Stimulated activated CD4-positive, alpha-beta T cell treated with anti-CD3 and anti-CD28 coated beads, TNF-alpha, amount 100 ng/mL, for 1 hour (primary cell): ENCODE results near the gene ACTR3.
"Not testable (repeated sequence)": the region's sequence is repeated elsewhere in the genome, so short reads cannot be mapped to it uniquely, and the experiment has no call there.

Experiments used
- DNase-seq, 3 donors: peaks; one replicate each; pipeline ENCODE4 v3.0.0-alpha.2; 2020; ENCODE audit warnings: low read depth in 3 of 3, low spot score in 1 of 3

ACTR3 gene

DNA sequence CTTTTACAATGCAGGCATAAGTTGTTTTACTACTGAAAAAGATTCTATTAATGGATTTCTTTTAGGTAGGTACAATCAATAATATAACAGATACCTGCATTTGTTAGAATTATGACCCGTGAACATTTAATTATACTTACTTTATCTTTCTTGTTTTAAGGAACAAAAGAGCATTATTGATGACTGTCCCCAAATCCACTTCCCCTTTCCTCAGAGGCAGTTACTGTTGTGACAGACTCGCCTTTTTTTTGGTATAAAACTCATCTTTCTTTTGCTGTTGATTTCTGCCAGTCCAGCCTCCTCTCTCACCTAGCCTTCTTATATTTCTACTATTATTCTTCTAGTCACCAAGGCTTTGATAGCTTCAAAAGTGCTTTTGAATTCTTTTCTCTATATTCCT lies 12.1 kb downstream of the ACTR3 start:
- DNase-seq, result no peak

DNA sequence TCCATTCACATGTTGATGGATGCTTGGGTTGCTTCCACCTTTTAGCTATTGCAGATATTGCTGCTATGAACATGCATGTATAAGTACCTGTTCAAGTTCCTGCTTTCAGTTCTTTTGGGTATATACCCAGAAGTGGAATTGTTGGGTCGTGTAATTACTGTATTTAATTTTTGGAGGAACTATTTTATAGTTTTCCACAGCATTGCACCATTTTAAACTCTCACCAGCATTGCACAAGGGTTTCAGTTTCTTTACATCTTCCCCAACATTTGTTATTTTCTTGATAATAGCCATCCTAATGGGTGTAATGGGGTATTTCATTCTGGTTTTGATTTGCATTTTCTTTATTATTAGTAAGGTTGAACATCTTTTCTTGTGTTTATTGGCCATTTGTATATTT lies 16.0 kb downstream of the ACTR3 start:
- DNase-seq, result no peak

DNA sequence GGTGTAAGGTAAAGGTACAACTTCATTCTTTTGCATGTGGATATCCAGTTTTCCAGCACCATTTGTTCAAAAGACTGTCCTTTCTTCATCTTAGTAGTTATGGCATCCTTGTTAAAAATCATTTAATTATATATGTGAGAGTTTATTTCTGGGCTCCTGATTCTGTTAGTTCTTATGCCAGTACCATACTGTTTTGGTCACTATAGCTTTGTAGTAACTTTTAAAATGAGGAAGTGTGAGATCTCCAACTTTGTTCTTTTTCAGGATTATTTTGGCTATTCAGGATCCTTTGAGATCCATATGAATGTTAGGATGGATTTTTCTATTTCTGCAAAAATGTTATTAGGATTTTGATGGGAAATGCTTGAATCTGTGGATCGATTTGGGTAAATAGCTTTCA lies 16.8 kb downstream of the ACTR3 start:
- no peak for DNase-seq

DNA sequence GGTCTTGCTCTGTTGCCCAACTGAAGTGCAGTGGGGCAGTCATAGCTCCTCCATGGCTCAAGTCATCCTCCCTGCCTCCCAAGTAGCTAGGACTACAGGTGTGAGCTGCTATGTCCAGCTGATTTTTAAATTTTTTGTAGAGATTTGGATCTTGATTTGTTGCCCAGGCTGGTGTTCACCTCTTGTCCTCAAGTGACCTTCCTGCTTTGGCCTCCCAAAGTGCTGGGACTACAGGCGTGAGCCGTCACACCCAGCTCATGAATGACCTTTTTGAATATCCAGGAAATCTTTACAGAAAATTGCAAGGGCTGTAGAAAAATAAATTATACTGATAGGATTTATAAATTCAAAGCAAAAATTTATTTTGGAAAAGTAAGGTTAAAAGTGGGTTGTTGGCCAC lies 17.4 kb downstream of the ACTR3 start:
- DNase-seq, result no peak

DNA sequence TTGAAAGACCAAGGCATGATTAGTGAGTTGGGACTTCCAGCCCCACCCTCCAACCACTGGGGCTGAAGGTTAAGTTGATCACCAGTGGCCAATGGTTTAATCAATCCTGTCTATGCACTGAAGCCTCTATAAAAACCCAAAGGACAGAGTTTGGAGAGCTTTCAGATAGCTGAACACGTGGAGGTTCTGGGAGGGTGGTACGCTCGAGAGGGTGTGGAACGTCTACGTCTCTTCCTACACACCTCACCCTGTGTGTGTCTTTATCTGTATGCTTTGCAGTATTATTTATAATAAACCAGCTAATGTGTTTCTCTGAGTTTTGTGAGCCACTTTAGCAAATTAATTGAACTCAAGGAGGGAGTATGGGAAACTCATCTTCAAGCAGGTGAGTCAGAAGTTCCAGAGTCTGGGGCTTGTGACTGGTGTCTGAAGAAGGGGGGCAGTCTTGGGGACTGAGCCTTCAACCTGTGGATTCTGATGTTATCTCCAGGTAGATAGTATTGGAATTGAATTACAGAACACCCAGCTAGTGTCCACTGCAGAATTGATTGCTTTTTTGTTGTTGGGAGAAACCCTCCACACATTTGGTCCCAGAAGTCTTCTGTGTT lies 20.3 kb downstream of the ACTR3 start:
- DNase-seq, result peak; percentile 33 to 46 (median 34)

DNA sequence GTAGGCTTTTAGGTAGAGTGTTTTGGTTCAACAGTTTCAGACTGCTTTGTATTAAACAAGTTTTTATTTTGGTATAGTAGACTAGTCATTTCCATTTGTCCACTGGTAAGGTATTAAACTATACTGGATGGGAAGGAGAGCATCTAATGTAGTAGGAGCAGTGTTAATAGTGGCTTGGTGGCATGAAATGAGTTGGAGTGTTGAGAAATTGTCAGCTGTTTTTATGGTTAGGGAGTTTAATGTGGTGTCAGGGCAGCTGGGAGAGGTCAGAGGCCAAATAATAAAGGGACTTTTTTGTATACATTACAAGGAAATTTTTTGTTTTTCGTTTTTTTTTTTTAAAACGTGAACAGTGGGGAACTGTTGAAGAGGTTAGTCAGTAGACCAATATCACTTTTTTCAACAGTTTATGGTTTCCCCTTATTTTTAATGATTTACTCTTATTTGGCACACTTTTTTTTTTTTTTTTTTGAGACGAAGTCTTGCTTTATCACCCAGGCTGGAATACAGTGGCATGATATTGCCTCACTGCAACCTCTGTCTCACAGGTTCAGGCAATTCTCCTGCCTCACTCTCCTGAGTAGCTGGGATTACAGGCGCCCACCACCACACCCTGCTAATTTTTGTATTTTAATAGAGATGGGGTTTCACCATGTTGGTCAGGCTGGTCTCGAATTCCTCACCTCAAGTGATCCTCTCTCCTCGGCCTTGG lies 21.2 kb downstream of the ACTR3 start:
- DNase-seq, result no peak

DNA sequence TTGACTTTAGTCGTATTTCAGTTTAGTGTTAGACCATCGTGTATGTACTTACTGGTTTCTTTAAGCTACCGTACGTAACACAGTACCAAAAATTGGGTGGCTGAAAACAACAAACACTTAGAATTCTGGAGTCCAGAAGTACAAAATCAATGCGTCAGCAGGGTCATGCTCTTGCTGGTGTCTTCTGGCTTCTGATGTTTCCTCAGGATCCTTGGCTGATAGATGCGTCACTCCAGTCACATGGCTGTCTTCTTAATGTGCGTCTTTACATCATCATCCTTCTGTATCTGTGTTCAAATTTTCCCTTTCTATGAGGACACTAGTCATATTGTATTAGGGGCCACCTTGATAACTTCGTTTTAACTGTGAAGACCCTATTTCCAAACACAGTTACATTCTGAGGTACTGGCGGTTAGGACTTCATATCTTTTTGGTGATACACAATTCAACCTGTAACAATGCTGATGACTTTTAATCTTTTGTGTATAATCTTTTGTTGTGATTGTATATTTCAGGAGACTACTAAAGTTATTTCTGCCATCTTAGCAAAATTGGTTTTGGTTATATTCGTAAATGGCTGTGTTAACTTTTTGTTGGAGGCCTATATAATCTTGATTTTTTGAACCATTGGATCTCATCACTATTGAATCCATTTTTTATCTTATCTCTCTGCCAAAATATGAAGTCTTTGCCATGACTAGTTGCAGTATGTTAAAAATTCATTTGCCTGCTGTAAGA lies 25.4 kb downstream of the ACTR3 start:
- no peak for DNase-seq

DNA sequence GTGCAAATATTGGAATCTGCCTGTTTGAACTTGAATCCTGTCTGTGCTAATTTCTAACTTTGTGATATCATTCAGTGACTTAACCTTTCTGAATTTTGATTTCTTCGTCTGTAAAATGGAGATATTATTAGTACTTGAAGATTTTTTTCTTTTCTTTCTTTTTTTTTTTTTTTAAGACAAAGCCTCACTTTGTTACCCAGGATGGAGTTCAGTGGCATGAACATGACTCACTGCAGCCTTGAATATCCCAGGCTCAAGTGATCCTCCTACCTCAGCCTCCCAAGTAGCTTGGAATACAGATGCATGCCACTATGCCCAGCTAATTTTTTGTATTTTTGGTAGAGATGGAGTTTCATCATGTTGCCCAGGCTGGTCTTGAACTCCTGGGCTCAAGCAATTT lies 28.3 kb downstream of the ACTR3 start:
- no peak for DNase-seq

DNA sequence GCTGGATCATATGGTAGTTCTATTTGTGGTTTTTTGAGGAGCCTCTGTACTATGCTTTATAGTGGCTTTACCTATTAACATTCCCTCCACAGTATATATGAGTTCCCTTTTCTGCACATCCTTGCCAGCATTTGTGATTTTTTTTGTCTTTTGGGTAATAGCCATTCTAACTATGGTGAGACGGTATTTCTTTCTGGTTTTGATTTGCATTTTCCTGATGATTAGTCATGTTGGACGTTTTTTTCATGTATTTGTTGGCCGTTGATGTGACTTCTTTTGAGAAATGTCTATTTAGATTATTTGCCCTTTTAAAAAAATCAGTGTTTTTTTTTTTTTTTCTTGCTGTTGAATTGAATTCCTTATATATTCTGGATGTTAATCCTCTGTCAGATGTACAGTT lies 31.1 kb downstream of the ACTR3 start:
- DNase-seq, result no peak

DNA sequence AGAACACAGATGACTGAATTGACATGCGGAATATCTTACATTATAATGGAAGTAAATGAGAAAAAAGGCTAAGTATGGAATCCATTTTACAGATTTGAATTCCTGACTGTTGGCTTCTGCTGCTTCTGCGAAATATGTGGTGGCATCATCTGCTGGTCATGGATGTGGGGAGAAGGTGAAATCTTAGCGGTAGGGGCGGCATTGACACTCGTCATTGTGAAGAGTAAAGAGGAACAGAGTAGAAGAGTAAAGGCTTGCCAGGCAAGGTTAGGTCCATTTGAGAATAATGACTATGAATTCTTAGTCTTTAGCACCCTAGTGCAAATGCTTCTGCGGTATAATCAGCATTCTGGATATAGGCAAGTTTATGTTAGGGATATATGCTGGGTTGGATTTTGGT lies 32.4 kb downstream of the ACTR3 start:
- no peak for DNase-seq

DNA sequence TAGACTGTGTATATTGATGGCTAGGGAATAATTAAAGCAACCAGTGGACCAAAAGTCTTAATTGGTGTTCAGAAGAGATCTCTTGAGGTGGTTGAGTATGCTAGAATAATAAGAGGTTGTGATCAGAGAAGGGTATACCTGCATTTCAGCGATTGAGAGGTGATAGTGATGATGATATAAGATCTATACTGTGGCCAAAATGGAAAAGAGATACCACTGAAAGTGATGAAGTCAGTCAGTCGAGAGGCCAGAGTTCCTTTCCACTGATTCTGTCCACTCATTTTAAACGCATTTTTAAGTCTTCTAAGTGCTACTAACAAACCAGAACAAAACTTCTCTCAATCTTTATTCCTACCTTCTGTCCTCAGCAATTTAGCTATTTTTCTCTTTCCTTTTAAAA lies 32.9 kb downstream of the ACTR3 start:
- DNase-seq, result no peak

DNA sequence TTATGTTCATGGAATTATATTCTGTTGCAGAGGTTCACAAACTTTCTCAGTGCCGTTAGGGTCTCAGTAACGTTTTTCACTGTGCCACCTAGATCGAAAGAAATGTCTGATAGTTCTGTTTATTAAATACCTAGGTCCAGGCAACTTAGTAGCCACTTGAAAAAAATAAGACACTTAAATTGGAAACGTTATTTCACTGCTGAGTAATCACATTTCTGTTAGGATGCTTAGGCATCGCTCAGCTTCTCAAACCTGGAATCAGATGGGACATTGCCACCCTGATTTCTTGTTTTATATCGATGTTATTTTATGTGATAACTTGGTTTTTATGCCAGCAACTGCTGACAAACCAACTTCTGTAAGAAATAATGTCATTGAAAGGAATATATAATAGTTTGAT lies 36.0 kb downstream of the ACTR3 start:
- no peak for DNase-seq

DNA sequence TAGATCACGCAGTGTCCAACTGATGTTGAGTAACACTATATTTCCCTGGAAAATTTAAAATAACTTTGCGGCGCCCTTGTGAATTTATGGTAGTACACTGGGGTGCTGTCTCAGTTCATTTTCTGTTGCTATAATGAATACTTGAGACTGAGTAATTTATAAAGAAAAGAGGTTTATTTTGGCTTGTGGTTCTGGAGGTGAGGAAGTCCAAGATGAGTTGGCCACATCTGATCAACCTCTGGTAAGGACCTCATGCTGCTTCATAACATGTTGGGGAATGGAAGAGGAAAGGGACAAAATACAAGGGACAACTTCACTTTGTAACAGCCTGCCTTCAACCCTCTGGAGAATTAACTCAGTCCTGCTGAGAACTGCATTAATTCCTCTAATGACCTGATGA lies 36.4 kb downstream of the ACTR3 start:
- DNase-seq, result no peak

DNA sequence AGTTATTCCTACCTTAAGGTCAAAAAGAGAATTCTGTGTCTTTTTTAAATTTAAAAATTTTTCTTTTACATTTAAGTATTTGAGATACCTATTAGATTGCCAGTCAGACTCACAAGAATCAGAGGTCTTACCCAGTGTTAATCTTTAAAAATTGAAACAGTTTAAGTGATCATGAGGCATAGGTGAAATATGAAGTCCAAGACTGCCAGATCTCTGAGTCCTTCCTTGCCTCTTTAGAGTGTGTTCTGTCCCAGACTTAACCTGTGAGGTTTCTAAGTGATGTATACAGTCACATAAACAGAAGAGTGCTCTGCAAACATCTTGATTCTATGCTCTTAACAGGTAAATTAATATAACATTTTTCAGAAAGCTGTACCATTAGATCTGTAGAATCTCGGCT lies 40.6 kb downstream of the ACTR3 start:
- DNase-seq, result no peak

DNA sequence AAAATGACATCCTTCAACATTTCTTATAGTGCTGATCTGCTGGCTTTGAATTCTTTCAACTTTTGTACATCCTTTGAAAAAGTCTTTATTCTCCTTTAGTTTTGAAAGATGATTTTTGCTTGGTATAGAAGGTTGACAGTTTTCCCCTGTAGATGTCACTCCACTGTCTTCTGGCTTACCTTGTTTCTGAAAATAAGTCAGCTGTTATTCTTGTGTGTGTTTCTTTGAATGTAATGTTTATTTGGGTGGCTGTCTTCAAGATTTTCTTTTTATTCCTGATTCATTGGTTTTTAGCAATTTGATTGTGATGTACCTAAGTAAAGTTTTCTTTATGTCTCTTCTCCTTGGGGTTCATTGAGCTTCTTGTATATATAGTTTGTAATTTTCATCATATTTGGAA lies 47.6 kb downstream of the ACTR3 start:
- DNase-seq, result no peak

DNA sequence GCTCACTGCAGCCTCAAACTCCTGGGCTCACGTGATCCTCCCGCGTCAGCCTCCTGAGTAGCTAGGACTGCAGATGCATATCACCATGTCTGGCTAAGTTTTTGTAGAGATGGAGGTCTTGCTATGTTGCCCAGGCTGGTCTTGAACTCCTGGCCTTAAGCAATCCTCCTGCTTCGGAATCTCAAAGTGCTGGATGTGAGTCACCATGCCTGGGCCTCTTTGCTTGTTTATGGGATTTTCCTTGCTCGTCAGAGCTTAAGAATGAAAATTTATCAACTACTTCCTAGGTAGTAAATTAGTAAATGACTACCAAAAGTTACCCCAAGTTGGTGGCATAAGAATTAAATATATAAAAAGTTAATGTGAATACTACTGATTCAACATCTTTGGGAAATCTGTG lies 51.0 kb downstream of the ACTR3 start:
- DNase-seq, result no peak

DNA sequence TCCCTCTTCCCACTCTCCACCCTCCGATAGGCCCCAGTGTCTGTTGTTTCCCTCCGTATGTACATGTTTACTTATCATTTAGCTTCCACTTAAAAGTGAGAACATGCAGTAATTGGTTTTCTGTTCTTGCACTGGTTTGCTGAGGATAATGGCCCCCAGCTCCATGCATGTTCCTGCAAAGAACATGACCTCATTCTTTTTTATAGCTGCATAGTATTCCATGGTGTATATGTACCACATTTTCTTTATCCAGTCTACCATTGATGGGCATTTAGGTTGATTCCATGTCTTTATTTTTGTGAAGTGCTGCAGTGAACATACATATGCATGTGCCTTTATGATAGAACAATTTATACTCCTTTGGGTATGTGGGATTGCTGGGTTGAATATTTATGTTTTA lies 55.9 kb downstream of the ACTR3 start:
- DNase-seq, result not testable (repeated sequence)

DNA sequence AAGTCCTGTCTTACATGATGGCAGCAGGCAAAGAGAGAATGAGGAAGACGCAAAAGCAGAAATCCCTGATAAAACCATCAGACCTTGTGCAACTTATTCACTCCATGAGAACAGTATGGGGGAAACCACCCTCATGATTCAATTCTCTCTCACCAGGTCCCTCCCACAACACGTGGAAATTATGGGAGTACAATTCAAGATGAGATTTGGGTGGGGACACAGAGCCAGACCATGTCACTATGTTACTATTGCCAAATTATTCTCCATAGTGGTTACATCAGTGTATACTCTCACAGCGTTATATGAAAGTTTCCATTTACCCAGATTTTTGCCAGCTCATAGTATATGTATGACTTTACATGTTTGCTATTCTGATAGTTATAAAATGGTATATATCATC lies 61.0 kb downstream of the ACTR3 start:
- not testable (repeated sequence) for DNase-seq

DNA sequence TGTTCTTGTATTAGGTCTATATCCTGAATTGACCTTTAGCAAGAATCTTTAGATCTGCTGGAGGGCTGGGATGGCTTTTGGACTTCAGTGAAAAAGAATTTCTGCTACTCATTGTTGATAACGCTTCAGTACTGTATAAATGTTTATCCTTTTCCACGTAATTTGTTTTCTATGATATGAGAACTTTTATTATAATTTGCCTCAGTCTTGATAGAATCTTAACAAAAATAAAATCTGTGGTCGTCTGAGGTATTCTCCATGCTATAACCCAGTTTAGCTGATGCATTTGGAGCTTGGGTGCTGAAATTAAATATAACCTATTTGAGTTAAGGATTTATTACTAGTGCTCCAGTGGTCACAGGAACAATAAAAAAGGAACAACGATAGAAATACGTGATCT lies 71.1 kb downstream of the ACTR3 start:
- no peak for DNase-seq

DNA sequence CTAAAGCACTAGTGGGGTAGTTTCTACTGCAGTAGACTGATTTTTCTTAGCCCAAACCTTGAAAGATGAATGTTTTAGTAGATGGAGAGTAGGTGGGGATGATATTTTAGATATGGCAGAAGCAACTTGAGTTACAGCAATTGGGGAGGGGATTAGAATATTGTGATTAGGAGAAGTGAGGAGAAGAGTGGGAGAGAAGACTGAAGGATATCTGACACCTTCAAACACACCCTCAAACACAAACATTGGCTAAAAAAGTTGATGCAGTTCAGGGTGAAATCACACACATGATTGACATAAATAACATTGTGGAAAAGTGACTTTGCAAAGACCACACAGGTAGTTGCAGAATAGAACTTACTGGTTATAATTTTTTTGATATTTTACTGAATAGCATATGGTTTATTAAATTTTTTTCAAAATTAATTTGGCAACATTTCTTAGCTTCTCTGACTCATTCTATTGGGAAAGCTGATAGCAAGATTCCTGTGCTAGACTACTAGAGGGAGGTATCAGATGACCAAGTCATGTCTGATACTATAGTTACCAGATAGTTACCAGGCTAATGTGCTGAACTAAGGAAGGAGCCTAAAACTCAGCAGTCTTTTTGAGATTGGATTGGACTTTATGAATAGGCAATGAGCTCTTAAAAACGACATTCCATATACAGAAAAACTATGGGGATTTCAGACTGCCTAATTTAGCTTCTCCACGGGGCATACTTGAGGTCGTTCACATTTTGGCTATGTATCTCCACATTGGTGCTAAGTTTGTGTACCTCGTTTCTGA lies 73.0 kb downstream of the ACTR3 start:
- DNase-seq, result no peak

DNA sequence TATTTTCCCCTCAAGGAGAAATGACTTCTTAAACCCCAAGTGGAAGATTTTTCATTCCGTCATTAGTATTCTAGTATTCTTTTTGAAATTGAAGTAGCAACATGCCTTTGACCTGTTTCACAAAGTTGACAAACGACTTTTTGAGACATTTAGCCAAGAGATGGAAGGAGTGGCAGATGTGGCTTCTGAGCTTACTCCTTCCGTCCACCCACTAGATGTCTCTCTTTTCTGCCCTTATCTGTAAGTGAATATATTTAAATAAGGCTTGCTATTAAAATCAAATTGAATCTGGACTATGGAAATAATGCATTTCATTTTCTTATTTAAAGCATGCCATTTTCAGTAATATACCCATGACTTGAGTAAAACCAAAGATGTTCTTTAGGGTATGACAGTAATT lies 74.1 kb downstream of the ACTR3 start:
- DNase-seq, result no peak

DNA sequence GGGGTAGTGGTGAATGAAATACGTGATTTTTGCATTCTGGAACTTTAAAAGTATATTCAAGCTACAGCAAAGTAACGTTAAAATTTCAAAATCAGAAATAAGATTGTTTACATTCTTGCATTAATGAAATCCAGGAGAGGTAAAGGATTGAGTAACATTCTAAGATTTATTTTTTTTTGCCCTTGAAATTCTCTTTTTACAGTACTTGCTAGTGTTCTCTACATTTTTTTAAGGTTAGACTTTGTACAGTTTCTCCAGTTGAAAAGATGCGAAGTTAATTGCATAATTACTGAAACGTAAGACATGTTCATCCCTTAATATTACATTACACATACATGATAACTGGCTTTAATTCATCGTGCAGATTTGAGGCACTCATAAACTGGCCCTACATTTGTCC lies 74.5 kb downstream of the ACTR3 start:
- DNase-seq, result no peak
